Natural killer cell (primary cell): Measurements from ENCODE around the gene DIP2A. TPM values are rescaled to one million over a fixed set of nuclear protein-coding genes. Genes with fewer than 3 reads are reported as not detected.
"Not testable (repeated sequence)": the region's sequence is repeated elsewhere in the genome, so short reads cannot be mapped to it uniquely, and the experiment has no call there.

ENCODE experiments used
- ATAC-seq, 3 donors: fragments of 150-1000 bp in 2 of 3; fragments of 200-7000 bp in 1 of 3; cut with Tn5 transposase; 1 replicate in 1 of 3; 2 replicates in 2 of 3; pipeline ENCODE4 v1.10.0; 2021; ENCODE audit warnings: mild to moderate bottlenecking in 2 of 3, moderate library complexity in 2 of 3
- DNase-seq, 2 donors: peaks; one replicate each; pipeline versions ENCODE4 v3.0.0 to v3.0.0-alpha.2; 2013 to 2021; ENCODE audit warnings: mixed read lengths in 1 of 2
- H3K27ac ChIP-seq: one replicate; pipeline ENCODE4 v1.5.1; 2013; ENCODE audit warnings: mild to moderate bottlenecking, low read length
- H3K27me3 ChIP-seq: one replicate; pipeline ENCODE4 v1.6.1; 2013; ENCODE audit warnings: low read length; ENCODE audit not compliant: control insufficient read depth, insufficient read depth
- H3K36me3 ChIP-seq: one replicate; pipeline ENCODE4 v1.6.1; 2013; ENCODE audit warnings: low read length; ENCODE audit not compliant: control insufficient read depth, insufficient read depth
- H3K4me1 ChIP-seq: one replicate; pipeline ENCODE4 v1.6.1; 2013; ENCODE audit warnings: low read length; ENCODE audit not compliant: control insufficient read depth, insufficient read depth
- H3K4me3 ChIP-seq: one replicate; pipeline ENCODE4 v1.5.1; 2013; ENCODE audit warnings: low read length
- H3K9me3 ChIP-seq: one replicate; pipeline ENCODE4 v1.6.1; 2013; ENCODE audit warnings: low read length; ENCODE audit not compliant: control insufficient read depth, insufficient read depth
- H3K27ac Mint-ChIP-seq, 2 donors: one replicate each; pipeline ENCODE4 v1.8.0; 2022; ENCODE audit warnings: mild to moderate bottlenecking in 2 of 2, mixed read lengths in 2 of 2, moderate library complexity in 1 of 2
- H3K27me3 Mint-ChIP-seq, 2 donors: one replicate each; pipeline ENCODE4 v1.8.0; 2022; ENCODE audit warnings: low read depth in 2 of 2, mixed read lengths in 2 of 2
- H3K36me3 Mint-ChIP-seq: one replicate; pipeline ENCODE4 v1.8.0; 2022; ENCODE audit warnings: mixed read lengths
- H3K4me1 Mint-ChIP-seq, 2 donors: one replicate each; pipeline ENCODE4 v1.8.0; 2022; ENCODE audit warnings: mixed read lengths in 2 of 2
- H3K4me3 Mint-ChIP-seq: one replicate; pipeline ENCODE4 v1.8.0; 2022; ENCODE audit warnings: mild to moderate bottlenecking, moderate library complexity, mixed read lengths
- H3K9me3 Mint-ChIP-seq, 2 donors: one replicate each; pipeline ENCODE4 v1.8.0; 2022; ENCODE audit warnings: mixed read lengths in 2 of 2
- CTCF ChIP-seq: fragments of 200-600 bp; IDR thresholded peaks from one replicate; pipeline ENCODE4 v1.8.0; 2022; ENCODE audit warnings: antibody characterized with exemption
- WGBS: methylation state at CpG from one replicate; pipeline ENCODE4 v1.1.7; 2013; ENCODE audit warnings: missing lambda C conversion rate; ENCODE audit not compliant: insufficient coverage; 5-methylcytosine and 5-hydroxymethylcytosine counted together
- intact Hi-C: fragments of 100-400 bp; cut with micrococcal nuclease; formaldehyde crosslinking; loops from one replicate; pipeline ENCODE4 v1.14.2; 2022
- total RNA-seq, 4 donors: library from RNA; stranded (reverse); fragments of 120-200 nt in 1 of 4; gene quantifications; one replicate each; pipeline versions ENCODE4 v1.2.3 to v1.2.4, GENCODE V29; 2013 to 2022

DIP2A gene
- total RNA-seq, 3 donors from 2014 or later (not counting 1 experiment from before 2014, with no cell fraction given): 166 to 308 (median 170) TPM

GRCh38 chr21:46459024-46459355 lies 299 bp downstream of the DIP2A start:
- Histone ChIP-seq H3K27ac (peak overlapping the region; percentile 30), H3K4me1 (peaks cover 28% of the 10 kb centered on the region), H3K9me3 (no peaks in the 10 kb centered on the region), H3K27me3 (no peaks in the 10 kb centered on the region), H3K4me3 (peak overlapping the region; percentile 52), H3K36me3 (peaks cover 2% of the 10 kb centered on the region)
- peaks cover 48 to 65% of the 10 kb centered on the region in 2 donors for H3K4me1 Mint-ChIP-seq
- H3K27me3 Mint-ChIP-seq: no peaks in the 10 kb centered on the region
- no peak for TF ChIP-seq CTCF
- no peaks in the 10 kb centered on the region for H3K9me3 Mint-ChIP-seq
- WGBS: under 1% methylated on average over 36 of the region's 36 CpGs
- DNase-seq (no peak), ATAC-seq (no peak)
- intact Hi-C loops: loop anchor here (10.0 kb wide), 1 partner anchor 134 kb away; the partner anchor contains the start of genes C21orf58 and PCNT
- H3K4me3 Mint-ChIP-seq: peak overlapping the region; percentile 93
- H3K36me3 Mint-ChIP-seq: no peaks in the 10 kb centered on the region
- H3K27ac Mint-ChIP-seq: peak overlapping the region in 1 of 2 donors; percentile 92

GRCh38 chr21:46459356-46460112 lies 843 bp downstream of the DIP2A start:
- no peaks in the 10 kb centered on the region for H3K36me3 Mint-ChIP-seq
- intact Hi-C loops: loop anchor here (10.0 kb wide), 1 partner anchor 135 kb away; the partner anchor contains the start of genes C21orf58 and PCNT
- no peaks in the 10 kb centered on the region for H3K27me3 Mint-ChIP-seq
- 3% methylated on average over 37 of the region's 41 CpGs for WGBS
- ATAC-seq (no peak), DNase-seq (peak; percentile 23 to 32)
- H3K9me3 ChIP-seq: no peaks in the 10 kb centered on the region
- peak overlapping the region; percentile 93 for H3K4me3 Mint-ChIP-seq
- H3K9me3 Mint-ChIP-seq: no peaks in the 10 kb centered on the region
- H3K4me1 Mint-ChIP-seq: peaks cover 48 to 69% of the 10 kb centered on the region in 2 donors
- peak overlapping the region; percentile 83 to 92 for H3K27ac Mint-ChIP-seq
- TF ChIP-seq CTCF: no peak
- H3K27ac ChIP-seq: peak overlapping the region; percentile 17
- peaks cover 3% of the 10 kb centered on the region for H3K36me3 ChIP-seq
- no peaks in the 10 kb centered on the region for H3K27me3 ChIP-seq
- H3K4me1 ChIP-seq: peaks cover 28% of the 10 kb centered on the region
- H3K4me3 ChIP-seq: peak overlapping the region; percentile 52

- H3K4me1 ChIP-seq: peaks cover 25% of the 10 kb centered on the region
- H3K36me3 Mint-ChIP-seq: no peaks in the 10 kb centered on the region
- DNase-seq (no peak), ATAC-seq (no peak)
- H3K4me3 Mint-ChIP-seq: peak overlapping the region; percentile 2
- no peaks in the 10 kb centered on the region for H3K27me3 Mint-ChIP-seq
- H3K9me3 Mint-ChIP-seq: no peaks in the 10 kb centered on the region
- no peak overlapping the region for H3K4me3 ChIP-seq
- no peak for TF ChIP-seq CTCF
- H3K9me3 ChIP-seq: no peaks in the 10 kb centered on the region
- intact Hi-C loops: no loop called here
- peak overlapping the region; percentile 72 to 92 for H3K27ac Mint-ChIP-seq
- peaks cover 2% of the 10 kb centered on the region for H3K36me3 ChIP-seq
- H3K27me3 ChIP-seq: no peaks in the 10 kb centered on the region
- 91% methylated on average over 5 of the region's 5 CpGs for WGBS
- peaks cover 45 to 61% of the 10 kb centered on the region in 2 donors for H3K4me1 Mint-ChIP-seq
- H3K27ac ChIP-seq: no peak overlapping the region
Measured at GRCh38 chr21:46461909-46462308, 3.2 kb downstream of the DIP2A start.

GRCh38 chr21:46465153-46465552 lies 6.5 kb downstream of the DIP2A start:
- Mint-ChIP-seq H3K4me1 (peaks cover 38 to 61% of the 10 kb centered on the region in 2 donors), H3K27ac (peak overlapping the region in 1 of 2 donors; percentile 70)
- H3K9me3 Mint-ChIP-seq, H3K36me3 ChIP-seq, H3K4me3 ChIP-seq, ATAC-seq, H3K27me3 Mint-ChIP-seq, H3K27me3 ChIP-seq, H3K27ac ChIP-seq, intact Hi-C loops, H3K4me3 Mint-ChIP-seq, H3K4me1 ChIP-seq, H3K36me3 Mint-ChIP-seq, H3K9me3 ChIP-seq, DNase-seq: not testable (repeated sequence)
- WGBS: 94% methylated on average over 6 of the region's 6 CpGs
